ENCODE data around the gene CCDC15. TPM values are rescaled to one million over a fixed set of nuclear protein-coding genes. Genes with fewer than 3 reads are reported as not detected.
"Not testable (repeated sequence)": the region's sequence is repeated elsewhere in the genome, so short reads cannot be mapped to it uniquely, and the experiment has no call there.

Gene CCDC15
- total RNA-seq, 1 donor from 2014 or later, result 0.24 TPM

DNA sequence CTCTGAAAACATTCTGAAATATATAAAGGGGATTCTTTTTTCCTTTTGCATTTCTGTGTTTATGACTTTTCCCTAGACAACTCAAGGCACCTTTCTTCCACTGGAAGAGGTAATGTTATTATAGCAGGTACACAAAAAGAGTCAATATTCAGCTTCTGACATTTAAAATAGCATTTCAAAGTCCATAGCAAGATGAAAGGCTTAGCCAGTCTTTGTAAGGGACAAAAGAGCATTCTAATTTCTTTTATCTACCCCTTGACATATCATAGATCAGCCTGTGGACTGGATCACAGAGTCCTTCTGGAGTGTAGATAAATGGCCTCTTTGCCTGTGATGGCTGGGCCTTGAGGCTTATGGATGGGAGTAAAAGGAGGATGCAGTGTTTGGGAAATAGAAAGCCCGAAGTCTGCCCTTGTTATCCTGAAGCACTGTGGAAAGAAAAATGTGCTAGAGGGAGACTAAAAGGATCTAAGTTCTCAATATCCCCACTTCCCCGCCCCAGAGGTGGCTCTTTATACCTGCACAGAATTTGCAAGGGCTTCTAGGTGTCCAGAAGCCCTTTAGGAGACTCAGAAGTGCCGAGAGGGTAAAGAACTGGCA is 16.6 kb upstream of the CCDC15 start:
- ATAC-seq (ENCODE audit: poor library complexity) (no peak), DNase-seq (no peak)
- intact Hi-C loops (cut with DNase I), result no loop called here

DNA sequence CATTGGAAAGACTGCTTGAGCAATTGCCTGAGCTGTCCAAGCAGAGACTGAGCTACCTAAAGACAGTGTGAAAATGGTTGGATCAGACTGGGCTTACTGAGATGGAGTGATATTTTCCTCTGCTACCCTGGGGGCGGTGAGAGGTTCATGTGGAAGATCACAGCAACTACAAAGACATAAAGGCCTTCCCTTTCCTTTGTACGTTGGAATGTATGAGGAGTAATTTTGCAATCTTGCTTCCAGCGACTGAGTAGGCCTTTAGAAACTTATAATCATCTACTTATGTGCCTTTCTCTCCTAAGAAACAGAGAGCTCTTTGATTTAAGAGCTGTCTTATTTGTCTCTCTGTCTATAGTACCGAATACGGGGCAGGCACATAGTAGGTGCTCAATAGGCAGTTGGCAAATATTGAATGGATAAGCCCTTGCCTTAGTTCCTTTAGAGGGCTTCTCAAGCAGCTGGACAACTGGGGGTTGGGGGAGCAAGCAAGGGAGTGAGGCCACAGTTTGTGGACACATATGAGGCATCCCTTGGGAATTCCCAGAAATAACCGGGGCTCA is 15.7 kb upstream of the CCDC15 start:
- ATAC-seq (ENCODE audit: poor library complexity) (no peak), DNase-seq (no peak)
- intact Hi-C loops (cut with DNase I), result no loop called here

DNA sequence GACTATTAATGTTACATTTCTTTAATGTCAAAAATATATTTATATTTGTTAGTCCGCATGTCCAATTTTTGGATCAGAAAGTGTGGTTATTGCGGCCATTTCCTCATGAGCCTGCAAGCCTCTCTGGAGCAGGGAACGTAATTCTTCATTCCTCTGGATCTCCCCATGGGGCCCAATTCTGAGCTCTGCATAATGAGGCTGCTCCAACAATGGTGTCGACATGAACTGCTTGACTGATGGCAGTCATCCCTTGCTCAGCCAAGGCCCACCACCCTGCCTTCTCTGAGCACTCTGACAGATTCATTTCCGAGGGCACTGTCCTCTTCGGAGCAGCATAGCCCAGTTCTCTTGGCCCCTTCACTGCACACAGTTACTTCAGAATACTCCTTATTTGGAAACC is 15.0 kb upstream of the CCDC15 start:
- ATAC-seq (ENCODE audit: poor library complexity) (no peak), DNase-seq (no peak)
- intact Hi-C loops (cut with DNase I), result no loop called here

DNA sequence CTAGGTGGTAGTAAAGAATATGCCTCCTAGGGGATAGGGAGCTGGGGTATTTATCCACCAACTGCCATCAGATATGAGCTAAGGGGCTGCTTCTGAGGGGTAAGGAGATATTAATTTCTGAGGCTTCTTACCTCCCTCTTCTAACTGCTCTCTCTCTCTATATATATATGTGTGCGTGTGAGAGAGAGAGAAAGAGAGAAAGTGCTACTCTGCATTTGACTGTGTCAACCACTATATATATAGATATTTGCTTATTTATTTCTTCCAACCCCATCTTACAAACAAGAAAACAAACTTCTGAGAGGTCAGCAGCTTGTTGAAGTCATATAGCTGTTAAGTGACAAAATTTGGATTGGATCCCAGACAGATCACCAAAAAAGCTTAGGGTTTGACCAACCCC is 12.3 kb upstream of the CCDC15 start:
- DNase-seq (no peak), ATAC-seq (ENCODE audit: poor library complexity) (no peak)
- intact Hi-C loops (cut with DNase I), result no loop called here

DNA sequence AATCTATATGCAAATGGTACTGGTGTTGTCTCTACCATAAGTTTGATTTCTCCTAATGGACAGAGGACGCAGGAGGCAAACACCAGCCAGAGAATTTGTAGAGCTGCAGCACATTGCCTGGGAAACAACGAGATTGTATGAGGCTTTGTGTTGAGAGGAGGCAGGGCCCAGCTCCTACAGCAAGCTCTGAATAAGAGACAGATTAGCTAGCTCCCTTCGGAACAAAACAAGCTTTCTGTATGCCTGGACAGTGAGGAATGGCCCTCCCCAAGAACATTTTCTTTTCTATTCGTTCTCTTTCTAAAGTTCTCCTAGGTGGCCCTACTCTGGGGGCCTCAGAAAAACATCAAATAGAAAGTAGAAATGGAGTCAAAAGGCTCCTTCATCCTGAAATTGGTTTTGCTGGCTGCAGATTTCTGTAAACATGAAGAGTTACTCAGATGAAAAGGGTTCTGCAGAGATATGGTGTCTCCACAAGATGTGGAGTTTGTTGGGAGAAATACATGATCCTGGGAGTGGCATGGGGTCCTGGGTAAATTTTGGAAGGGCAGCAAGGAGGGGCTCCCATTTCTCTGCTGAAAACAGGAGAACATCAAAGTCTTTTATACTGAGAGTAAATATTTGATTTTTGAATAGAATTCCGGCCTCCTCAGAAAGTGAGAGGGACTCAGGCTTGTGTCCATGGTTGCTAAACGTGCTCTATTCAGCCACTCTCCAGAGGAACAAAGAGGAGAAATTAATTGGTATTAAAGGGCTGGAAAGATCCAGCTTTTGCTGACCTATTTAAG is 11.3 kb upstream of the CCDC15 start:
- ATAC-seq (ENCODE audit: poor library complexity), result no peak
- DNase-seq, result no peak
- intact Hi-C loops (cut with DNase I), result no loop called here

DNA sequence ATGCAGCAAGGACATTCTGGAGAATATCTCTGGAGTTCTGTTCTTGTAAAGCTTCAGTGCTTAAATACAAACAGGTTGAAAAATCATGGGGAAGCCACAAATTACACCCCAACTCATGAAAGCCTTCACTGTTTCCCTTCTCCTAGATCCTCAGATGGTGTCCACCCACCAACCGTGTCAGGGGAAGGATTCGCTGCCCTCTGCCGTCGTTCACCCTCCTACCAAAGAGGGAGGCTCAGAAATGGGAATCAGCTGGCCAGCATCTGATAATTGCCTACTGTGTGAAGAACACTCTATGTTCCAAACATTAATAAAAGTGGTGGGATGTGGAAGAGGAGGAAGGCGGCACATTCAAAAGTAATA is 10.8 kb upstream of the CCDC15 start:
- ATAC-seq (ENCODE audit: poor library complexity) (no peak), DNase-seq (no peak)
- intact Hi-C loops (cut with DNase I), result no loop called here

DNA sequence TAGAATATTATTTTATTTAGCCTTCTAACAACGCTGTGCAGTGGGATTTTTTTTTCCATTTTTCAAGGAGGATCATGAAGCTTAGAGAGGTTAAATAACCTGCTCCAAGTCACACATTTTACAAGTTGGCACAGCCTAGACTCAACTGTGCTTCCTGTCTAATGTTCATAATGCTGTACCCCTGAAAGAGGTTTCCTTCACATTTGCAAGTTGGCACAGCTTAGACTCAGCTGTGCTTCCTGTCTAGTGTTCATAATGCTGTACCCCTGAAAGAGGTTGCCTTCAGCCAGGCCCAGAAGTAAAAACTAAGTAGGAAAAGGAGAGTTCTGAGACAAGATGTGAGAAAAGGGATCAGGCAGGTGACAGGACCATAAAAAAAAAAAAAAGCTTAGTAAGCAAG is 10.3 kb upstream of the CCDC15 start:
- no peak for DNase-seq
- intact Hi-C loops (cut with DNase I), result no loop called here
- no peak for ATAC-seq (ENCODE audit: poor library complexity)

DNA sequence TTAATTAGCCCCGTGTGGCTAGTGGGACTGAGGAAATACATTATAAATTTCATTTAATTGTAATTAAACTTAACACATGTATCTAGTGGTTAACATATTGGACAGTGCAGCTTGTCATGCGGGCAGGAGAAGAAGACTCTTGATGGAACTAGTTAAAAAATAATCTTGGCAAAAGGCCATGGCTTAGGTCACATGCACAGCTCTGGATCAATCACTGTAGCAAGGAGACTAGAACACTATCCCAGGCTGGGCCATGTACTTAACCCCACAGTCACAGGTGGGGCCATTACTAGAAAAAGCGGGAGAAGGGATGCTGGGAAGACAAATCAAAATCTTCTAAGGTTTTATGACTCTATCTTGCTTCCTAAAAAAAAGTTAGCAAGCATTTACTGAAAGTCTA is 9.4 kb upstream of the CCDC15 start:
- intact Hi-C loops (cut with DNase I), result no loop called here
- DNase-seq (no peak), ATAC-seq (ENCODE audit: poor library complexity) (no peak)

DNA sequence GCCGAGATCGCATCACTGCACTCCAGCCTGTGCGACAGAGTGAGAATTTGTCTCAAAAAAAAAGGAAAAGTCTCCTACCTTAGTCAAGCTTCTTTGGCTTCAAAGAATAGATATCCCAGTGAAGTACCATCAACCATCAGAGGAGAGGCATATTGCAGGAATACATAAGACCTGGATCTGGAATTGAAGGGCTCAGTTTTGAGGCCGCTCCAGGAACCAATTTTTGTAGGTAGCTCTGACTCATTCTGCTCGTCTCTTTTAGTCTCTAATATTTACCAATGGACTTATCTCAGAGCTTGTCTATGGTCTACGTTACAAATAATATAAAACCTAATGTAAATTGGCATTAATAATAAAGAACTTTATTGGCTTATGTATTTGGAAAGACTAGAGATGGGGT is 8.2 kb upstream of the CCDC15 start:
- no peak for ATAC-seq (ENCODE audit: poor library complexity)
- DNase-seq, result no peak
- intact Hi-C loops (cut with DNase I), result no loop called here

DNA sequence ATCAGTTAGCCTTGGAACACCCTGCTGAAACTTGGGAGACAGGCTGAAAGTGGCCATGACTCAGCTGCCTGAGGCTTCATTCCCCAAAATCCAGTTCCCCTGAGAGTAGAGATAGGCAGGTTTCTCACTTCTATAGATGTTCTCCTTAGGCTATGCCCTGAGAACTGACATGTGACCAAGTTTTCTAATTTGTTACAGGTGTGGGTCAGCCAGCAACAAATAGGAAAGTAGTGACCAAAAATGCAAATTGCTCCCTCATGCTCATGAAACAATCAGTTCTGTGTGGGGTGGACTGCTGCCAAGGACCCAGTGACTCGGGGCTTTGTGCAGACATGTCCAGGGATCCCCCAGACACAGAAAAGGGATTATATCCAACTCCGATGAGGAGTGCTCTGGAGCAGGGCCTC is 7.3 kb upstream of the CCDC15 start:
- ATAC-seq (ENCODE audit: poor library complexity) (no peak), DNase-seq (no peak)
- intact Hi-C loops (cut with DNase I), result no loop called here

DNA sequence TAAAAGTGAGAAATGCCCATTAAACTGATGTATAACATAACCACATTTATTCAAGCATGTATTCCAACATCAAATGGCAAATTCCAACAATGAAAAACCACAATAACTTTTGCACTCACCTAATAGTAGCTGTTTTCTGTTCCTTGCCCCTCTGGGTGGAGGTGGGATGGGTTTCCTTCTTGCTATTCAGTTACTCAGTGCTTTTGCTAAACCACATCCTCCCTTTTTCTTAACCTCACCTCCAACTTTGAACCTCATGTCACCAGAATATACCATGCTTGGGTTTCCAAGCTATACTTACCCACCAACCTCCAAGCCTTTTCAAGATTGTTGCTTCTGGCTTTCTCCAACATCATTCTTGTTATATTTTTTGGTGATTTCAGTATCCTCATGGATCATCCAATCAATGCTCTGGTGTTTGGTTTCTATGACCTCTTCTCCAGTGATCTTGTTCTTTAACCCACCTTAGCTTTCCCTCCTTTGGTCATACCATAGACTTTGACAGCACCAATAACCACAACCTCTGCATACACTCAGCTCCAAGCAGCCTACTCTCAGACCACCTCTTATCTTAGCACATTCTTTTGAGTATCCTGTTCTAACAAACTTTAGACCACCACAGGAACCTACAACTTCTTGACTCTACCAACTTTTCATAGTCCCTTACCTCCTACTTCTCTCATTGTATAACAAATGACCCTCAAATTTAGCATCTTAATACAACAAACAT is 3.2 kb upstream of the CCDC15 start:
- intact Hi-C loops (cut with DNase I), result no loop called here
- ATAC-seq (ENCODE audit: poor library complexity) (no peak), DNase-seq (no peak)

DNA sequence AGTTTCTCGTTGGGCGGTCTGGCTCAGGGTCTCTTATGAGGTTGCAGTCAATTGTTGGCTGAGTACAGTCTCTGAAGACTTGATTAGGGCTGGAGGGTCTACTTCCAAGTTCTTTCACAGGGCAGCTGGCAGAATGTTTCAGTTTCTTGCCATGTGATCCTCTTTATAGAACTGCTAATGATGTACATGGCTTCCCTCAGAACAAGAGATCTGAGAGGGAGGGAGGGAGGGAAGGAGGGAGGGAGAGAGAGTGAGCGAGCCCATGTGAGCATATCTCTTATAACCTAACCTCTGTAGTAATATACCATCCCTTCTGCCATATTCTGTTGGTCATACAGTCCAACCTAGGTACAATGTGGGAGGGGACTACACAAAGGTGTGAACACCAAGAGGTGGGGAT is 2.7 kb upstream of the CCDC15 start:
- intact Hi-C loops (cut with DNase I), result no loop called here
- ATAC-seq (ENCODE audit: poor library complexity) (no peak), DNase-seq (no peak)

DNA sequence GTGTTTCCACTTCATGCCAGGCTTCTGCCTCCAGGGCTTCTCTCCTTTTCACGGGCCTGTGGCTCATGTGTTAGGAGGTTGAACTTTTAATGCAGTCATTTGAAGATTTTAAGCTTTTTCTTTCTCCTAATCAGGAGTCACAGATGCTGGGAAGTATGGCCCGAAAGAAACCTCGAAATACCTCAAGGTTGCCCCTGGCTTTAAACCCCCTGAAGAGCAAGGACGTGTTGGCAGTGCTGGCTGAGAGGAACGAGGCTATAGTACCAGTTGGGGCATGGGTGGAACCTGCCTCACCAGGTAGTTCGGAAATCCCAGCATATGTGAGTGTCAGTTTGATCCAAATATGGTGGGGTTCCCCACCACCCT is 571 bp downstream of the CCDC15 start:
- no peak for ATAC-seq (ENCODE audit: poor library complexity)
- intact Hi-C loops (cut with DNase I), result no loop called here

DNA sequence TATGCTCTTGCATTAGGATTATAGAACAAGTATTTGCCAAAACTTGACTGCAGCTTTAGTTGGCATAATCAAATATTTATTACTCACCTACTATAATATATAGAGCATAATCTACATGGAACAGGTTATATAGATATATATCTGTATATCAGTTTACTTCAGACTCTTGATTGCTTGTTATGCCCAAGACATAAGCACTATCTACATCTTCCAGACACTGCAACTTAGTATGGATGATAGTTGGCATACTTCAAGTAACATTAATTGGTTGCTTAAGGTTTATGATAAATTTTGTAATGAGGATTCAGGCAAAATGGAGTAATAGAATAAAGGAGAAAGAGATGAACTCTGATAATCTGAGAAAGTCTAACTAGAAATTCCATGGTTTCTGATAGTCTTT is 1.0 kb downstream of the CCDC15 start:
- intact Hi-C loops (cut with DNase I), result no loop called here
- DNase-seq, result no peak
- no peak for ATAC-seq (ENCODE audit: poor library complexity)

More for the DNA sequence above, 571 bp downstream of the CCDC15 start:
- DNase-seq, result no peak

DNA sequence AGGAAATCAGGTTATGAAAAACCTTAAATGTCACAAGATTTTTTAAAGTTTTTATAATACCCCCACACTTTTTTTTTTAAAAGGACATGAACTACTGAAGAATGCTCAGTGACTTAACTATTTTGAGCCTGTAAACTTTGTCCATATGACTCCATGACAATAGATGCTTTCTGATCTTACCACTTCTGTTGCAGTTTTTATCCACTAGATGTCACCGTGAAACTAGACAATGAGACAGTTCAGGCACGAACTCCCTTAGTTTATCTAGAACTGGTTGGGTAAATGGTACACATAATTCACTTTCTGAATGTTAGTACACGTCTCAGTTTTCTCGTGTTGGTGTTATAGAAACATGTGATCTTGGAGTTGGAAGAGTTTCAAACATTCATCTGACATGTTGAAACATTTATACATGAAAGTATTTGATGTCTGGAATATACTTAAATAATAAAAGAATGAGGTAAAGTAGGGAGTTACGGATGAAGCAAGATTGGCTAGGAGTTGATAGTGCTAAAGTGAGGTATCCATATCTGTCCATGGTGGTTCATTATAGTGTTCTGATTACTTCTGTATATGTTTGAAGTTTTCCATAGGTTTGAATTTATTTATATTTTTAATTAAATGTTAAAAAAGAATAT is 8.1 kb downstream of the CCDC15 start:
- intact Hi-C loops (cut with DNase I), result loop anchor here (5.0 to 10.0 kb wide), 2 partner anchors 180 to 913 kb away; no protein-coding TSS in a partner anchor
- DNase-seq (no peak), ATAC-seq (ENCODE audit: poor library complexity) (peak; percentile 82)

DNA sequence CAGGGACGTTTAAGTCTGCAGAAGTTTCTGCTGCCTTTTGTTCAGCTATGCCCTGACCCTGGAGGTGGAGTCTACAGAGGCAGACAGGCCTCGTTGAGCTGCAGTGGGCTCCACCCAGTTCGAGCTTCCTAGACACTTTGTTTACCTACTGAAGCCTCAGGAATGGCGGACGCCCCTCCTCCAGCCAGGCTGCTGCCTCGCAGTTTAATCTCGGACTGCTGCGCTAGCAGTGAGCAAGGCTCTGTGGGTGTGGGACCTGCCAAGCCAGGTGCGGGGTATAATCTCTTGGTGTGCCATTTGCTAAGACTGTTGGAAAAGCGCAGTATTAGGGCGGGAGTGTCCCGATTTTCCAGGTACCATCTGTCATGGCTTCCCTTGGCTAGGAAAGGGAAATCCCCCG is 14.2 kb downstream of the CCDC15 start:
- not testable (repeated sequence) for ATAC-seq (ENCODE audit: poor library complexity); DNase-seq
- intact Hi-C loops (cut with DNase I), result loop anchor here (10.0 kb wide), 1 partner anchor 907 kb away; no protein-coding TSS in a partner anchor

DNA sequence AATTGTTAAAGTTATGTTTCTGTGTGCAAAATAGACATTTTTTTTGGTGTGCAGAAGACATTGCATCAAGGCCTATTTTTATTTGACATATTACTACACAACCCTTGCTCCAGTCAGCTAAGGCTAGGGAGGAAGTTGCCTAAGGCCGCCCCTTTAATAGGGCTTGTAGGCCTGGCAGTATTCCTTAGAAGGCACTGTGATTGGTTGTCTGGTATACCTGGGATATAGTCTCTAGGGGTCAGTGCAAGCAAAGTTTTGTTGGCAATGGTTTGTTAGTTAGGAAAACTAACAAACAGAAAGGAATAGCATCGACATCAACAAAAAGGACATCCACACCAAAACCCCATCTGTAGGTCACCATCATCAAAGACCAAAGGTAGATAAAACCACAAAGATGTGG is 16.9 kb downstream of the CCDC15 start:
- ATAC-seq (ENCODE audit: poor library complexity), result no peak
- no peak for DNase-seq
- intact Hi-C loops (cut with DNase I), result no loop called here

DNA sequence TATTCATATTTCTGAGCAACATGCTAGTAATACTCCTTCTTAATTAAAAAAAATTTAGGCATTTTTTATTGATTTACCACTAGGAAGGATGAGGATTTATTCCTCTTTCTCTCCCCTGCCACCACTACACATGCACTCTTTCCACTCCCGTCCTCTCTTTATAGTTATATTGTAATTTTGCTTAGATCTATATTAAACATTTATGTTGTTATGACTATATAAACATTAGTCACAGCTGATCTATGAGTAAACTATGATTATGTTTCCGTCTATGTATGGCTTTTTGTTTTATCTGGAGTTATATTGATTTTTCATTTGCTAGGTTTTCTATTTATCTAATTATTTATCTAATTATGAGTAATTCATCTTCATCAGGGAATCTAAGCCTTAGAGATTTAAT is 17.8 kb downstream of the CCDC15 start:
- intact Hi-C loops (cut with DNase I), result no loop called here
- DNase-seq, result no peak
- ATAC-seq (ENCODE audit: poor library complexity), result no peak

DNA sequence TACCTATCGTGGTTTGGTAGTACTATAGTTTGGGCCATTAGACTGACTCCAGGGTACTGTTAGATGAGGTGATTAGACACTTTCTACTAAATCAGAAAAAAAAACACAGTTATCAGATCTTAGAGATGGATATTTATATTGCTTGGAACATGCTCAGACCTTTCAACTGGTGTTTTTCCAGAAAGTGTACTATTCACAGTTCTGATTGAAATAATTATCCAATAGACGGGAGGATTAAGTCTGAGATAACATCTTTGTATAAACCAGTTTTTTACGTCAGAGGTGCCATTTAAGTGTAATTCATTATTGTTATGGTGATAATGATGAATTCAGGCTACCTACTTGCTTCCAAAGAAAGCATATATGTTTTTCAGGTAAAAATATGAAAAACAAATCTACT is 22.5 kb downstream of the CCDC15 start:
- ATAC-seq (ENCODE audit: poor library complexity) (no peak), DNase-seq (no peak)
- intact Hi-C loops (cut with DNase I), result no loop called here

All from Right ventricle myocardium superior (tissue), 1 donor.